Measurements from ENCODE around the gene GPR55. TPM values are rescaled to one million over a fixed set of nuclear protein-coding genes. Genes with fewer than 3 reads are reported as not detected.

Gene GPR55
- total and polyA plus RNA-seq, 5 donors: 0.18 to 0.20 TPM; not detected in 3

DNA sequence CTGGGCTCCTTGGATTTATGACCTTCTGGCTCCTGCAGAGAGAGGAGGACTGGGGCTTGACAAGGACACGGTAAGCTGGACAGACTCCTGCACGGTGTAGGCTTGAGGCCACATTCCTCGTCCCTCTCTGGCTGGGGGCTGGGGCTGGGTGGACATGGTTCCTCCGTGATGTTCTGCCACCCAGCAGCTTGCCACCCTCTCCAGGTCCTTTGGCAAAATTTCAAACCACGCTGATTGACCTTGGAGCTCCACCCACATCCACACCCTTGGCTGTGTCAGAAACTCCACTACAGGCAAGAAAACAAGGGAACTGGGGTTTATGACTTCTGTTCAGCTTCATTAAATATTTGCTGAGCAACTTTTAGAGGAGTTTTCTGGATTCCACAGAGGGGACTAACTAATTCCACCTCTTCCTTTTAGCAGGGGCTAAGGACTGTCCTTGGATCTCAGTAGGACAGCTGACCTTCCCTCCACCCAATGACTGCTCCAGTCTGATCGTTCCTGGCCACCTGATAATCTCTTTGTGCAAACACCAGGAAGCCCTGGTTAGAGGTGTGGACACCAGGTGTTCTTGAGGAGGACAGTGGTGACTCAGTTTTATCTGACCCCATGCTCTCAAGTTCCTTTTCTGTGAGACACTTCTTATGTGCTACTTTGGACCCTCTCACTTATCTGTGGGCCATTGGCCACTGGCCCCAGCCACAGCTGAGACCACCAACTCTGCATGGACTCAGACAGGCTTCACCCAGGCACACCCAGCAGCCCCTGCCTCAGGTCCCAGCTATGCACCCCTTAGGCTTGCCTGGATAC lies 29.3 kb downstream of the GPR55 start:
- H3K9me3 ChIP-seq (ENCODE audit: control insufficient read depth, low read length): no peaks in the 10 kb centered on the region
- 49% methylated on average over 6 of the region's 6 CpGs for WGBS
- ATAC-seq (no peak), DNase-seq (peak in 1 of 3 donors; percentile 10)
- intact Hi-C loops (cut with DNase I): no loop called here
- H3K4me1 ChIP-seq (ENCODE audit: control insufficient read depth, insufficient read depth, low read length): no peaks in the 10 kb centered on the region
- no peak overlapping the region for H3K4me3 ChIP-seq (ENCODE audit: low read length)
- H3K27me3 ChIP-seq (ENCODE audit: control insufficient read depth, insufficient read depth): no peaks in the 10 kb centered on the region
- no peak overlapping the region for H3K27ac ChIP-seq (ENCODE audit: low read length)

DNA sequence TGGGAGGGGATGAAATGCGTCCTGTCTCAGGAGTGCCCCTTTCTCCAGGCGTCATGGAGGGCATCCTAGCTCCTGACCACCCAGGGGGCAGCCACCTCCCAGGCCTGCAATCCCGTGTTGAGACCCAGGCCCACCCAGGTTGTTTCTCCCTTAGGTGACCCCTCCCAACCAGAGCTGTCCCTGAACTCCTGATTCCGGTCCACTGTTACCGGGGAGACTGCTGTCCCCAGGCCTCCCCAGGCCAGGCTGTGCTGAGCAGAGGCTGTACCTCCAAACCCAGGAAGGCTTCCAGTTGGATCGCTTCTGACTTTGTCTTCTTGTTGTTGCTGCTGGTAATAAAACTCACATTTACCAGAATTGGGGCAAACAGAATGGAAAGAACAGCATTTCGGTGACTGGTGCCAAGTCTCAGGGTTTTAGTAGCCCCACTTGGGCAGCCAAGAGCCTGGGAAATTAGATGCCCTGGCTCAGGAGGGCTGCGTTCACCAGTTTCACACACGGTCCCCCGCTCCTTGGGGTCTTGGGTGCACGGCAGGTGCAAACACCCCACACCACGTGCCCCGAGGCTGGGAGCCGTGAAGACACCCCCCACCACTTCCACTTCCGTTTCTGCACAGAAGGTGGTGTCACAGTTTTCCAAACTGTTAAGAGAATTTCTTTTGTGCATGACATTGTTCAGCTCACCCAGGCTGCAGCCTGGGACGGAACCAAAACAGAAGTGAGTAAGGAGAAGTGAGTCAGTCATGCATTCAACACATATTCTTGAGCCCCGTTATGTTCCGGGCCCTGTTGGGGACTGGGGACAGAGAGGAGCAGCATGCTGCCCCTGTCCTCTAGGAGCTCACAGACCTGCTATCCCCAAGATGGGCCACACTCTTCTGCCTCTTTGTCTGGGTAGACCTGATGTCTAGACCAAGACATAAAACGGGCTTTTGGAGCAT lies 30.9 kb downstream of the GPR55 start:
- DNase-seq (peak in 1 of 3 donors; percentile 33), ATAC-seq (no peak)
- H3K27me3 ChIP-seq (ENCODE audit: control insufficient read depth, insufficient read depth): no peaks in the 10 kb centered on the region
- no peak overlapping the region for H3K27ac ChIP-seq (ENCODE audit: low read length)
- WGBS: 74% methylated on average over 19 of the region's 19 CpGs
- no peaks in the 10 kb centered on the region for H3K4me1 ChIP-seq (ENCODE audit: control insufficient read depth, insufficient read depth, low read length)
- no peaks in the 10 kb centered on the region for H3K9me3 ChIP-seq (ENCODE audit: control insufficient read depth, low read length)
- intact Hi-C loops (cut with DNase I): no loop called here
- H3K4me3 ChIP-seq (ENCODE audit: low read length): no peak overlapping the region

DNA sequence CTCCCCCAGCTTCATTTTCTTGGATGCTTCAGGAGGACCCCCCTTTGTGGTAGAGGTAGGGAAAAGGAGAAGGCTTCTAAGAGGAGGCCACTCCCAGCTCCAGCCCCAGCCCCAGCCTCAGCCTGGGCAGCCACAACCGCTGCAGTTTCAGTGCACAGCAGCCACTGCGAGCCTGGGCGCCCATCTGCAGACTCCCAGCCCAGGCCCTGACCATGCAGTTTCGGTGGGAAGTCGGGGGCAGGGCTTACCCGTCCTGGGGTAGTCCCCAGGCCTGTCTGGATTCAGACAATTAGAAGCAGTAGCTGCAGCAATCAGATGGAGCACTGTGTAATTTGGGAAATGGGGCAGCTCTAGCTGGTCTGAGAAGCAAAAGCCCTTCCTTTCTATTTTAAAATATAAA lies 31.7 kb downstream of the GPR55 start:
- Histone ChIP-seq H3K4me3 (ENCODE audit: low read length) (no peak overlapping the region), H3K27me3 (ENCODE audit: control insufficient read depth, insufficient read depth) (no peaks in the 10 kb centered on the region), H3K4me1 (ENCODE audit: control insufficient read depth, insufficient read depth, low read length) (no peaks in the 10 kb centered on the region), H3K27ac (ENCODE audit: low read length) (no peak overlapping the region), H3K9me3 (ENCODE audit: control insufficient read depth, low read length) (no peaks in the 10 kb centered on the region)
- intact Hi-C loops (cut with DNase I): no loop called here
- 44% methylated on average over 6 of the region's 6 CpGs for whole genome bisulfite sequencing
- ATAC-seq: no peak
- no peak for DNase-seq

DNA sequence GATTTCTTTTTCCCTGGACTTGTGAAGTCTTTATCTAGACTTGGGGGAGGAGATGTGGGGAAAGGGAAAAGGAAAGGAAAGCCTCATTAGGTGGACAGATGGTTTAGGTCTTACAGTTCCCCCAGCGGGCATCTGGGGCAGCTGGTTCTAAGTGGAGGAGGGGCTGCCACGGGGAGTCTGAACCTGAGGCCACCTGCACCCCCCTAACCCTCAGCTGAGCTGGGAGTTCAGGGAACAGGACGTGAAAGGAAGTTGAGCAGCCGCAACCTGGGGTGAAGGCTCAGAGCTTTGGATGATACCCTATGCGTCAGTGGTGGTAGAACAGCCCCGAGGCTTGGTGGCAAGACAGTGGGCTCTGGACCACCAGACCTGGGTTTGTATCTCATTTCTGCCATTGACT lies 33.5 kb downstream of the GPR55 start:
- DNase-seq (no peak), ATAC-seq (no peak)
- 62% methylated on average over 6 of the region's 6 CpGs for WGBS
- intact Hi-C loops (cut with DNase I): no loop called here
- H3K9me3 ChIP-seq (ENCODE audit: control insufficient read depth, low read length): no peaks in the 10 kb centered on the region
- no peaks in the 10 kb centered on the region for H3K27me3 ChIP-seq (ENCODE audit: control insufficient read depth, insufficient read depth)
- H3K4me3 ChIP-seq (ENCODE audit: low read length): no peak overlapping the region
- H3K4me1 ChIP-seq (ENCODE audit: control insufficient read depth, insufficient read depth, low read length): no peaks in the 10 kb centered on the region
- no peak overlapping the region for H3K27ac ChIP-seq (ENCODE audit: low read length)

DNA sequence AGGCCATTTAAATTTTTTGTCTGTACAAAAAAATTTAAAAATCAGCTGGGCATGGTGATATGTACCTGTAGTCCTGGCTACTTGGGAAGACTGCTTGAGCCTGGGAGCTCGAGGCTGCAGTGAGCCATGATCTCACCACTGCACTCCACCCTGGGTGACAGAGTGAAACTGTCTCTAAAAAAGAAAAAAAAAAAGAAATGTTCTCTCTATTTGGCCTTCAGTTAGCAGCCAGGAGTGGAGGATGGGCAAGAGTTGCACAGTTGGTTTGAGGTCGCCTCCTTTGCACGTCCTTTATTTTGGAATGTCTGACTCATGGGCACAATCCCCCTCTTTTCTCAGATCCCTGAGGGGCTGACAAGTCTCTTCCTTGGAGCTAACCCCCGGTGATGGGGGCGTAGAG lies 34.0 kb downstream of the GPR55 start:
- ATAC-seq (no peak), DNase-seq (no peak)
- no peaks in the 10 kb centered on the region for H3K9me3 ChIP-seq (ENCODE audit: control insufficient read depth, low read length)
- no peaks in the 10 kb centered on the region for H3K4me1 ChIP-seq (ENCODE audit: control insufficient read depth, insufficient read depth, low read length)
- 34% methylated on average over 5 of the region's 5 CpGs for WGBS
- H3K4me3 ChIP-seq (ENCODE audit: low read length): no peak overlapping the region
- H3K27ac ChIP-seq (ENCODE audit: low read length): no peak overlapping the region
- H3K27me3 ChIP-seq (ENCODE audit: control insufficient read depth, insufficient read depth): no peaks in the 10 kb centered on the region
- intact Hi-C loops (cut with DNase I): no loop called here

DNA sequence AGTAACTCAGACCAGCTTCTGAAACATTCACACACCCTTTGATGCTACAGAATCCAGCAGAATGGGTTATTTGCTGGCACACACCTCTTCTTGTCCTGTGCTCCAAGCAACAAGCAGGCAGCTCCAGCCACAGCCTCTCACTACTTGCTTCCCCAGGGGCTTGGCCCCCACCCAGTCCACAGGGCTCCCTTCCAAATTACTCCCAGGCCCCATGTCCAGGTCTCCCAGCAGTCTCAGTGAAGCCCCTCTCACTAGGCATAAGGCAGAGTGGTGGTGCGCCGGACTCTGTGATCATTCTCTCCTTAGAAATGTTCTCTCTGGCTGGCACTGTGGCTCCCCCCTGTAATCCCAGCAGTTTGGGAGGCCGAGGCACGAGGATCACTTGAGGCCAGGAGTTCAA lies 34.4 kb downstream of the GPR55 start:
- DNase-seq (no peak), ATAC-seq (no peak)
- no peaks in the 10 kb centered on the region for H3K9me3 ChIP-seq (ENCODE audit: control insufficient read depth, low read length)
- no peaks in the 10 kb centered on the region for H3K4me1 ChIP-seq (ENCODE audit: control insufficient read depth, insufficient read depth, low read length)
- no peak overlapping the region for H3K4me3 ChIP-seq (ENCODE audit: low read length)
- H3K27me3 ChIP-seq (ENCODE audit: control insufficient read depth, insufficient read depth): no peaks in the 10 kb centered on the region
- WGBS: 89% methylated on average over 4 of the region's 4 CpGs
- H3K27ac ChIP-seq (ENCODE audit: low read length): no peak overlapping the region
- intact Hi-C loops (cut with DNase I): no loop called here

DNA sequence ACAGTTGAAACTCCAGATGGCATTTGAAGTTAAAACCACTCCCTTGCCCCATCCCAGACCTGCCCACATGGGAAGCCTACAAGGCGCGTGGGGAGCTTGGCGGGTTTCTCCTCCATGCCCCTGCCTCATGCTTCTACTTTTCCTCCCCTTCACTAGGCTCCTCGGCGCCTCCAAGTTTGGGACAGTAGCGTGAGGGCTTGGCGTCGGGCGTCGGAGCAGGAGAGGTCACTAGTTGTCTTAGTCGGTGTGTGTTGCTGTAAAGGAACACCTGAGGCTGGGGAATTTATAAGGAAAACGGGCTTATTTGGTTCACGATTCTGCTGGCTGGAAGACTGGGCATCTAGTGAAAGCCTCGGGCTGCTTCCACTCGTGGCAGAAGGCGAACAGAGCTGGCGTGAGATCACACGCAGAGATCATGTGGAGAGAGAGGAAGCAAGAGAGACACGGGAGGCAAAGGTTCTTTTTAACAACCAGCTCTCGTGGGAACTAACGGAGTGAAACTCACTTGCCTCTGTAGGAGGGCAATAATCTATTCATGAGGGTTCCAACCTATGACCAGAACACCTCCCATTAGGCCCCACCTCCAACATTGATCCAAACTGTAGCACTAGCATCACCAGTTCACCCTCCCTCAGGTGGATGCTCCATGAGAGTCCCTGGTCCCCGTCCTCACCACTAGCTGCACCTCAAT lies 35.0 kb downstream of the GPR55 start:
- ATAC-seq (no peak), DNase-seq (no peak)
- H3K27me3 ChIP-seq (ENCODE audit: control insufficient read depth, insufficient read depth): no peaks in the 10 kb centered on the region
- intact Hi-C loops (cut with DNase I): no loop called here
- H3K4me3 ChIP-seq (ENCODE audit: low read length): no peak overlapping the region
- WGBS: 87% methylated on average over 22 of the region's 22 CpGs
- no peaks in the 10 kb centered on the region for H3K9me3 ChIP-seq (ENCODE audit: control insufficient read depth, low read length)
- H3K4me1 ChIP-seq (ENCODE audit: control insufficient read depth, insufficient read depth, low read length): no peaks in the 10 kb centered on the region
- no peak overlapping the region for H3K27ac ChIP-seq (ENCODE audit: low read length)

DNA sequence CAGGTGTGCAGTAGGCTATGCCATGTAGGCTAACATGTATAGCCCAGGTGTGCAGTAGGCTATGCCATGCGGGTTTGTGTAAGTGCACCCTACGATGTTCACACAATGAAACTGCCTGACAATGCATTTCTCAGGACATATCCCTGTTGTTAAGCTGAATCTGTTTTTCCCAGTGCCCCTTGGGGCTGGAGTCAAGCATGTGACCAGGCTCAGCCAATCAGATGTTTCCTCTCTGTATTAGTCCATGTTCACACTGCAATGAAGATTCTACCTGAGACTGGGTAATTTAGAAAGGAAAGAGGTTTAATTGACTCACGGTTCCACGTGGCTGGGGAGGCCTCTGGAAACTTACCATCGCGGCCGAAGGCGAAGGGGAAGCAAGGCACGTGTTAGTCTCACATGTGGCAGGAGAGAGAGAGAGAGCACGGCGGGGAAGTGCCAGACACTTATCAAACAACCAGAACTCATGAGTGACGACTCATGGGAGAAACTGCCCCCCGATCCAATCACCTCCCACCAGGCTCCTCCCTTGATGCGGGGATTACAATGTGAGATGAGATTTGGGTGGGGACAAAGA lies 36.1 kb downstream of the GPR55 start:
- H3K27me3 ChIP-seq (ENCODE audit: control insufficient read depth, insufficient read depth): no peaks in the 10 kb centered on the region
- no peak overlapping the region for H3K27ac ChIP-seq (ENCODE audit: low read length)
- intact Hi-C loops (cut with DNase I): no loop called here
- 88% methylated on average over 14 of the region's 14 CpGs for WGBS
- ATAC-seq (no peak), DNase-seq (no peak)
- H3K4me1 ChIP-seq (ENCODE audit: control insufficient read depth, insufficient read depth, low read length): no peaks in the 10 kb centered on the region
- no peak overlapping the region for H3K4me3 ChIP-seq (ENCODE audit: low read length)
- no peaks in the 10 kb centered on the region for H3K9me3 ChIP-seq (ENCODE audit: control insufficient read depth, low read length)

DNA sequence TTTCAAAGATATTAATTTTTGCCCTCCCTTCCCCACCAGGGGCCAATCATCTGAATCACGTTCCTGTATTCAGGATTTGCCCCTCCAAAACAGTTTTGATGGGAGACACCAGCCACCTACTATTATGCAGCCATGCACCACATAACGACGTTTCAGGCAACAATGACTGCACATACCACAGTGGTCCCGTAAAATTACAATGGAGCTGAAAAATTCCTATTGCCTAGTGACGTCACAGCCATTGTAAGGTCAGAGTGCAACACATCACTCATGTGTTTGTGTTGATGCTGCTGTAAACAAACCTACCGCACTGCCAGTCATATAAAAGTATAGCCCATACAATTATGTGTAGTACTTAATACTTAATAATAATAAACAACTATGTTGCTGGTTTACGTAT lies 37.7 kb downstream of the GPR55 start:
- 84% methylated on average over 7 of the region's 7 CpGs for WGBS
- intact Hi-C loops (cut with DNase I): no loop called here
- DNase-seq (no peak), ATAC-seq (no peak)
- H3K27ac ChIP-seq (ENCODE audit: low read length): no peak overlapping the region
- no peaks in the 10 kb centered on the region for H3K4me1 ChIP-seq (ENCODE audit: control insufficient read depth, insufficient read depth, low read length)
- H3K27me3 ChIP-seq (ENCODE audit: control insufficient read depth, insufficient read depth): no peaks in the 10 kb centered on the region
- H3K4me3 ChIP-seq (ENCODE audit: low read length): no peak overlapping the region
- H3K9me3 ChIP-seq (ENCODE audit: control insufficient read depth, low read length): no peaks in the 10 kb centered on the region

DNA sequence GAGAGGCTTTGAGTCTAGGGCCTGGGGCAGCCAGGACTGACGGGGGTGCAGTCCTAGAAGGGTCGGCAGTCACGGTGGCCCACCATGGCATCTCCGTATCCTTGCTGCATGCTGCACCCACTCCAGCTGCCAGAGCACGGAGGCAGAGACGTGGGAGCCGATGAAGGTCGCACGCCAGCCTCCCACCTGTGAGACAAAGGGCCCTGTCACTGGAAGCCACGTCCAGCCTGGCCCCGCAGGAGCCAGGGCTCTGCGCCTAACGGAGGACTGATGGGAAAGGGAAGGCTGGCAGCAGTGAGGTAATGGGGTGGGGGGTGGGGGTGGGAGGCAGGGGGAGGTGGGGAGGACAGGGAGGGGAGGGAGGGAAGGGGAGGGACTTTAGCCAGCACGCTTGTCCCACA lies 38.4 kb downstream of the GPR55 start:
- Histone ChIP-seq H3K4me3 (ENCODE audit: low read length) (no peak overlapping the region), H3K9me3 (ENCODE audit: control insufficient read depth, low read length) (no peaks in the 10 kb centered on the region), H3K27me3 (ENCODE audit: control insufficient read depth, insufficient read depth) (no peaks in the 10 kb centered on the region), H3K27ac (ENCODE audit: low read length) (no peak overlapping the region), H3K4me1 (ENCODE audit: control insufficient read depth, insufficient read depth, low read length) (no peaks in the 10 kb centered on the region)
- intact Hi-C loops (cut with DNase I): no loop called here
- 69% methylated on average over 14 of the region's 14 CpGs for WGBS
- DNase-seq (peak in 1 of 3 donors; percentile 22), ATAC-seq (peak in 1 of 2 donors; percentile 29)

All from right cardiac atrium (tissue), 5 donors.